ENCODE measurements around the gene RAB3C. TPM values are rescaled to one million over a fixed set of nuclear protein-coding genes. Genes with fewer than 3 reads are reported as not detected.

Gene RAB3C
- polyA plus RNA-seq, 2 donors, result 0.02 to 0.04 TPM

DNA sequence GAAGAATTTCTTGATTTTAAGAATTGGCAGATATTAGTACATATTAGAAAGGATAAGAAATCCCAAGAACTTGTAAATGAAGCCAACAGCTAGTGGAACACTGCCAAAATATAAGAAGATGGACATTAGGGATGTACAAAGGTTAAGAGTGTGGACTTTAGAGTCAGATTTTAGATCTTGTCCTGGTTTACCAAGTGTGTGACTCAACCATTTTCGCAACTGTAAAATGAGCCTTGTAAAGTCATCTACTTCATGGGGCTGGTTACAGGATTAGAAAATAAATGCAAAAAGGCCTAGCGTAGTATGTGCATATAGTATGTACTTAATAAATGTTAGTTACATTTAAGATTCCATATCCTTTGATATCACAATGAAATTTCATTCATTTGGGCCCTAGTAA lies 260.0 kb downstream of the RAB3C start:
- Histone ChIP-seq H3K9me3 (ENCODE audit: control insufficient read depth in 2 of 2, insufficient read depth in 1 of 2, low read depth in 1 of 2, low read length in 1 of 2) (peaks cover 0 to 6% of the 10 kb centered on the region in 2 donors), H3K27me3 (ENCODE audit: control insufficient read depth in 1 of 2, insufficient read depth in 2 of 2, low read length in 2 of 2) (no peaks in the 10 kb centered on the region), H3K4me1 (ENCODE audit: control insufficient read depth in 2 of 2, insufficient read depth in 2 of 2, low read length in 1 of 2) (no peaks in the 10 kb centered on the region), H3K36me3 (ENCODE audit: control insufficient read depth in 2 of 2, insufficient read depth in 2 of 2, low read length in 1 of 2) (no peaks in the 10 kb centered on the region), H3K4me3 (ENCODE audit: low read depth in 1 of 2, low read length in 2 of 2) (no peak overlapping the region), H3K27ac (ENCODE audit: low read depth in 2 of 2, low read length in 1 of 2) (no peak overlapping the region)
- WGBS, 2 donors, result 86 to 90% methylated on average over 2 of the region's 2 CpGs

DNA sequence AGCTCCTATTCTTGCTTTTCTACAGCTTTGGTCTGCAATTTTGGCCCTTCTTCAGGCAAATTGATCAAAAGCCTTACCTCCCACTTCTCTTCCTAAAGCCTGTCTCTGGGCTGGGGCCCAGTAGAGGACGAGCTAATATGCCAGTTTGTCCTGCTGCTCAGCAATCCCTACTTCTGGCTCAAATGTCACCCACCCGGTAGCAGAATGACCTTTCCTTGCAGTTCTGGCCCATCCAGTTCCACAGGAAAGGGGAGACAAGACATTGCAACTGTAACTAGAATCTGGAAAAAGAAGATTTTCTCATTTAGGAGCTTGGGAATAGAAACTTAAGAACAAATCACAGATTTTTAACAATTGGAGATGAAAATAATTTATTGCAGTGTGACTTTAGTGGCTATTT lies 261.5 kb downstream of the RAB3C start:
- Histone ChIP-seq H3K4me3 (ENCODE audit: low read depth in 1 of 2, low read length in 2 of 2) (no peak overlapping the region), H3K9me3 (ENCODE audit: control insufficient read depth in 2 of 2, insufficient read depth in 1 of 2, low read depth in 1 of 2, low read length in 1 of 2) (peaks cover 0 to 6% of the 10 kb centered on the region in 2 donors), H3K27me3 (ENCODE audit: control insufficient read depth in 1 of 2, insufficient read depth in 2 of 2, low read length in 2 of 2) (no peaks in the 10 kb centered on the region), H3K27ac (ENCODE audit: low read depth in 2 of 2, low read length in 1 of 2) (no peak overlapping the region), H3K4me1 (ENCODE audit: control insufficient read depth in 2 of 2, insufficient read depth in 2 of 2, low read length in 1 of 2) (no peaks in the 10 kb centered on the region), H3K36me3 (ENCODE audit: control insufficient read depth in 2 of 2, insufficient read depth in 2 of 2, low read length in 1 of 2) (no peaks in the 10 kb centered on the region)
- WGBS, 2 donors, result 38 to 57% methylated on average over 2 of the region's 2 CpGs

DNA sequence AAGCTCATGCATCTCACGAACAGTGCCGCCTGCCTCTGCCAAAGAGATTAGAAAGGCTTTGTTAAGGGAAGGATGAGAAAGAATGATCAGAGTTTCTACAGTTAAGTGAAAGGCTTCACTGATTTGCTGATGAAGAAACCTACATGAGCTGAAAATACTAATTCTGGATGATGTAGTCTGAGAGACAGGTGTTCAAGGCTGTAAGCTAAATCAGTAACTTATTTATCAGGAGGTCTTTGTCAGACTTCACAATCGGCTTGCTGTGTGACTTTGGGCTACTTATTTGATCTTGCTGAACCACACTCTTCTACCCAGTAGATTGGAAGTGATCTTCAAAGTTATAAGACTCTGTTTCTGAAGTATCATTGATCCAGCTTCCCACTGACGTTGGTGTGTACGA lies 264.2 kb downstream of the RAB3C start:
- Histone ChIP-seq H3K36me3 (ENCODE audit: control insufficient read depth in 2 of 2, insufficient read depth in 2 of 2, low read length in 1 of 2) (no peaks in the 10 kb centered on the region), H3K27ac (ENCODE audit: low read depth in 2 of 2, low read length in 1 of 2) (no peak overlapping the region), H3K4me1 (ENCODE audit: control insufficient read depth in 2 of 2, insufficient read depth in 2 of 2, low read length in 1 of 2) (no peaks in the 10 kb centered on the region), H3K4me3 (ENCODE audit: low read depth in 1 of 2, low read length in 2 of 2) (no peak overlapping the region), H3K9me3 (ENCODE audit: control insufficient read depth in 2 of 2, insufficient read depth in 1 of 2, low read depth in 1 of 2, low read length in 1 of 2) (no peaks in the 10 kb centered on the region), H3K27me3 (ENCODE audit: control insufficient read depth in 1 of 2, insufficient read depth in 2 of 2, low read length in 2 of 2) (no peaks in the 10 kb centered on the region)
- 78 to 81% methylated on average over 5 of the region's 5 CpGs for WGBS, 2 donors

DNA sequence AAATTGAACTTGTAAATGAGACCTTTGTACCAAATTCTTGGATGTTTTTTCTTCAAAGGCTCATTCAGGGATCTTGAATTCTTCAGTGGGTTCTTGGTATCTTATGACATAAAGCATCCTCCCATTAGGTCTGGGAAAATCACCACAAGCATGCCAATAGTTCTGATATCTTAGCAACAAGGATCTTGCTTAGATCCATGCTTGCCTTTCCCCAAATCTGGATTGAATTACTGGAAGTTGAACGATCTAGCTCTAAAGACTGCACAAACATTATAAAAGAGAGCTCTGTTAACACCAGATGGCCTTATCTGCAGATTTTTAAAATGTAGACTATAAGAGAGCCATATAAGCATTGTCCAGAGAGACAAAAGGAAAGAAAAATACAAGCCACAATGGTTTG lies 266.3 kb downstream of the RAB3C start:
- WGBS, 2 donors, result 26 to 39% methylated on average over 1 of the region's 1 CpG
- H3K27me3 ChIP-seq (ENCODE audit: control insufficient read depth in 1 of 2, insufficient read depth in 2 of 2, low read length in 2 of 2), result no peaks in the 10 kb centered on the region
- no peaks in the 10 kb centered on the region for H3K4me1 ChIP-seq (ENCODE audit: control insufficient read depth in 2 of 2, insufficient read depth in 2 of 2, low read length in 1 of 2)
- H3K27ac ChIP-seq (ENCODE audit: low read depth in 2 of 2, low read length in 1 of 2), result no peak overlapping the region
- H3K9me3 ChIP-seq (ENCODE audit: control insufficient read depth in 2 of 2, insufficient read depth in 1 of 2, low read depth in 1 of 2, low read length in 1 of 2), result no peaks in the 10 kb centered on the region
- H3K36me3 ChIP-seq (ENCODE audit: control insufficient read depth in 2 of 2, insufficient read depth in 2 of 2, low read length in 1 of 2), result no peaks in the 10 kb centered on the region
- H3K4me3 ChIP-seq (ENCODE audit: low read depth in 1 of 2, low read length in 2 of 2), result no peak overlapping the region

DNA sequence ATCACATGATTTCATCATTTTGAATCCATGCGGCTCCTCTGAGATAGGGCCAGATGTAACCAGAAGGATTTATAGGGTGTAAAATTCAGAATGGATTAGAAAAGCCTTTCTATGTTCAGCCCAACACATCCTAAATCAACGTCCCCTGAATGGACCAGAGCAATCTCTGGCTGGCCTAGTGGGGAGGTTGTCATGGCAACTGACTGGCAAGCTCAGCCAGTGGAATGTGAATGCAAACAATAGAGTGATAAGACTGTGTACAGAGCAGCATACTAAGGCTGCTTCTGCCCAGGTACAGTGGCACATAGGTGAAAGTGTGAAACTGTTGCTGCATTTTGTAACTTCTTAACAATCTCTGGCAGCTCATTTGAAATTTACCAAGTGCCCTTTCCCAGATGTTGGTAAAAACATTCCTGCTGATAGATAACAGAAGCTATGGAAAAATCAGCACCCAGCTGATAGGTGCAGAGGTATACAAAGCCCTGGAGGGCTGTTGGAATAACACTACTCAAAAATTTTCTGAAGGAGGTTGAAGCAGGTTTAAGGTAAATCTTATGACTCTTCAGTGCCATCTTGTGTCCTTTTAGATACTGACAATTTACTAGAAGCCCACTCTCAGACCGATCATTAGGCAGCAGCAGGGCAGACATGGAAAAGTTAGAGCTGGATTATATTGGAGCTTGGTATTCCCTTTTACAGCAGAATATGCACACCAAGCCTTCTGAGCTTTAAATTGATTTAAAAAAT lies 267.2 kb downstream of the RAB3C start:
- 27 to 30% methylated on average over 3 of the region's 3 CpGs for WGBS, 2 donors

DNA sequence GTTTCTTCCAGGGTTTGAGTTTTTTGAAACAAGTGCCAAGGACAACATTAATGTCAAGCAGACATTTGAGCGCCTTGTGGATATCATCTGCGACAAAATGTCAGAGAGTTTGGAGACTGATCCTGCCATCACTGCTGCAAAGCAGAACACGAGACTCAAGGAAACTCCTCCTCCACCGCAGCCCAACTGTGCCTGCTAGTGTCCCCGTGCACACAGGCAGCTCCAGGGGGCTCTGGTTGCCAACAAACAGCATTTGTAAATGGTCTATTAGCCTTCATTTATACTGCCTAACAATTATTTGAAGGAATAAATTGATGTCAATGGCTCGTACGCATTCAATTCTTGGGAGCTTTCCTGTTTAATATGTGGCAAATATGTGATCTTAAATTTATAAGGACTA lies 268.3 kb downstream of the RAB3C start:
- no peak overlapping the region for H3K4me3 ChIP-seq (ENCODE audit: low read depth in 1 of 2, low read length in 2 of 2)
- no peaks in the 10 kb centered on the region for H3K36me3 ChIP-seq (ENCODE audit: control insufficient read depth in 2 of 2, insufficient read depth in 2 of 2, low read length in 1 of 2)
- H3K27me3 ChIP-seq (ENCODE audit: control insufficient read depth in 1 of 2, insufficient read depth in 2 of 2, low read length in 2 of 2), result no peaks in the 10 kb centered on the region
- 68 to 72% methylated on average over 7 of the region's 7 CpGs for WGBS, 2 donors
- no peak overlapping the region for H3K27ac ChIP-seq (ENCODE audit: low read depth in 2 of 2, low read length in 1 of 2)
- H3K9me3 ChIP-seq (ENCODE audit: control insufficient read depth in 2 of 2, insufficient read depth in 1 of 2, low read depth in 1 of 2, low read length in 1 of 2), result no peaks in the 10 kb centered on the region
- no peaks in the 10 kb centered on the region for H3K4me1 ChIP-seq (ENCODE audit: control insufficient read depth in 2 of 2, insufficient read depth in 2 of 2, low read length in 1 of 2)

More for the DNA sequence above, 267.2 kb downstream of the RAB3C start:
- no peaks in the 10 kb centered on the region for H3K9me3 ChIP-seq (ENCODE audit: control insufficient read depth in 2 of 2, insufficient read depth in 1 of 2, low read depth in 1 of 2, low read length in 1 of 2)
- no peak overlapping the region for H3K27ac ChIP-seq (ENCODE audit: low read depth in 2 of 2, low read length in 1 of 2)
- H3K4me3 ChIP-seq (ENCODE audit: low read depth in 1 of 2, low read length in 2 of 2), result no peak overlapping the region
- H3K27me3 ChIP-seq (ENCODE audit: control insufficient read depth in 1 of 2, insufficient read depth in 2 of 2, low read length in 2 of 2), result no peaks in the 10 kb centered on the region
- no peaks in the 10 kb centered on the region for H3K4me1 ChIP-seq (ENCODE audit: control insufficient read depth in 2 of 2, insufficient read depth in 2 of 2, low read length in 1 of 2)
- no peaks in the 10 kb centered on the region for H3K36me3 ChIP-seq (ENCODE audit: control insufficient read depth in 2 of 2, insufficient read depth in 2 of 2, low read length in 1 of 2)

DNA sequence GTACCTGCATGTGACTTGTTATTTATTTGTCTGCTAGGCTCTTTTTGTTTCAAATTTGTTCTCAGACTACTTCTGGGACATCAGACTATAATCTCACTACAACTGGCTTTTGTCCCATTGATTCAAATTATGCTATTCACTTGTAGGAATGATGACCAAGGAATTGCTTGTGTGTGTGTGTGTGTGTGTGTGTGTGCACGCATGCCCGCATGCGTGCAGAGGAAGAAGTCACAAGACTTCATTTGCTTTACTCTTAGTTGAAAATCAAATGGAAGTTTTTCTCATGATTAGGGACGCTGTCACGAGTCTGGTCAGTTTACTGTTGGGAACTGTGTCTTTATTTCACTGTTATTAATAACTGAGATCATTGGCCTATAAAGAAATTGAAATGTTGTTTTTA lies 268.7 kb downstream of the RAB3C start:
- H3K4me1 ChIP-seq (ENCODE audit: control insufficient read depth in 2 of 2, insufficient read depth in 2 of 2, low read length in 1 of 2), result no peaks in the 10 kb centered on the region
- WGBS, 2 donors, result 88 to 89% methylated on average over 5 of the region's 5 CpGs
- no peak overlapping the region for H3K27ac ChIP-seq (ENCODE audit: low read depth in 2 of 2, low read length in 1 of 2)
- no peaks in the 10 kb centered on the region for H3K27me3 ChIP-seq (ENCODE audit: control insufficient read depth in 1 of 2, insufficient read depth in 2 of 2, low read length in 2 of 2)
- no peaks in the 10 kb centered on the region for H3K9me3 ChIP-seq (ENCODE audit: control insufficient read depth in 2 of 2, insufficient read depth in 1 of 2, low read depth in 1 of 2, low read length in 1 of 2)
- no peaks in the 10 kb centered on the region for H3K36me3 ChIP-seq (ENCODE audit: control insufficient read depth in 2 of 2, insufficient read depth in 2 of 2, low read length in 1 of 2)
- no peak overlapping the region for H3K4me3 ChIP-seq (ENCODE audit: low read depth in 1 of 2, low read length in 2 of 2)

DNA sequence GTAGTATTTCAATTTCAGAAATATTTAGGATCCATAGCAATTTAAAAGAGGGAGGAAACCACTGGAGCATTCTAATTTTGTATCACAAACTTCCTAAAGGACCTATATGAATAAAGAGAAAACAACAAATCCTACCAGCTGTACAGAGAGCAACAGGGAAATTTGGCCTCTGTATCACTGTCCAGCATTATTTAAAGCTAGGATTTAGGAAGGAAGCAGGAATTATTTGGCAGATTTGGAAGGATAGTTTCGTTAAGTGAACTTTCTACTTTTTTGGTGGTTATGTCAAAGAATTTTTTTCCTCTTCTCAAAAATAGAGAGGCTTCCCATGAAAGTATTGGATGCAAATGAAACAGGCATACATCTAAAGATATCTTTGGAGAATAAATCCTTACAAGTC lies 269.7 kb downstream of the RAB3C start:
- Histone ChIP-seq H3K9me3 (ENCODE audit: control insufficient read depth in 2 of 2, insufficient read depth in 1 of 2, low read depth in 1 of 2, low read length in 1 of 2) (no peaks in the 10 kb centered on the region), H3K4me1 (ENCODE audit: control insufficient read depth in 2 of 2, insufficient read depth in 2 of 2, low read length in 1 of 2) (no peaks in the 10 kb centered on the region), H3K27me3 (ENCODE audit: control insufficient read depth in 1 of 2, insufficient read depth in 2 of 2, low read length in 2 of 2) (no peaks in the 10 kb centered on the region), H3K27ac (ENCODE audit: low read depth in 2 of 2, low read length in 1 of 2) (no peak overlapping the region), H3K36me3 (ENCODE audit: control insufficient read depth in 2 of 2, insufficient read depth in 2 of 2, low read length in 1 of 2) (no peaks in the 10 kb centered on the region), H3K4me3 (ENCODE audit: low read depth in 1 of 2, low read length in 2 of 2) (no peak overlapping the region)
- 64 to 66% methylated on average over 1 of the region's 1 CpG for WGBS, 2 donors

DNA sequence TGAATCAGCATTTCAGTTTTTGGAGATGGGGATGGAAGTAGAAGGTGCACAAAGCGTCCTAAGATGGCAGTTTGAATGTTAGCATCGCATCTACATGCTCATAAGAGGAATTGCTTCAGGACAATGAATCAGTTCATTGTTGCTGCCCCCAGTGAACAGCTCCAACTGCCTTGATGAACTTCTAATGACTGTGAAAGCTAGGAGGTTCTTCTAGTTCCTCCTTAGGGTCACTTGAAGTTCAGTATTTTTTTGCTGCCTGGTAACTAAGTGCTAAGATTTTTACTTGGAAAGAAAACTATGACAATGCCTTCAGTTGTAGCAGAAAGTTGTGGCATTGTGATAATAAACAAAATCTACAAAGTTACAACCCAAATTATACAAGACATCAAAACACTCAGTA lies 271.6 kb downstream of the RAB3C start:
- Histone ChIP-seq H3K27ac (ENCODE audit: low read depth in 2 of 2, low read length in 1 of 2) (no peak overlapping the region), H3K27me3 (ENCODE audit: control insufficient read depth in 1 of 2, insufficient read depth in 2 of 2, low read length in 2 of 2) (no peaks in the 10 kb centered on the region), H3K4me1 (ENCODE audit: control insufficient read depth in 2 of 2, insufficient read depth in 2 of 2, low read length in 1 of 2) (no peaks in the 10 kb centered on the region), H3K4me3 (ENCODE audit: low read depth in 1 of 2, low read length in 2 of 2) (no peak overlapping the region), H3K9me3 (ENCODE audit: control insufficient read depth in 2 of 2, insufficient read depth in 1 of 2, low read depth in 1 of 2, low read length in 1 of 2) (no peaks in the 10 kb centered on the region), H3K36me3 (ENCODE audit: control insufficient read depth in 2 of 2, insufficient read depth in 2 of 2, low read length in 1 of 2) (no peaks in the 10 kb centered on the region)
- WGBS, 2 donors, result 90 to 93% methylated on average over 2 of the region's 2 CpGs
